A549 (cell line): ENCODE results near the gene PGBD5. TPM values are rescaled to one million over a fixed set of nuclear protein-coding genes. Genes with fewer than 3 reads are reported as not detected.
A peak's percentile ranks its signal among the peaks of the same experiment; 100 is the strongest.

Source experiments
- ATAC-seq, 2 experiments: fragments of 200-7000 bp in 1 of 2; fragments of >200 bp in 1 of 2; cut with Nextera tagmentation in 1 of 2; cut with Tn5 transposase in 1 of 2; 3 replicates each; pipeline versions ENCODE4 v1.8.0 to v1.9.1; 2018 to 2020; ENCODE audit warnings: mild to moderate bottlenecking in 1 of 2, moderate library complexity in 1 of 2
- CTCF ChIA-PET: fragments of 300-600 bp; sonication (Branson Sonifier 250); formaldehyde crosslinking; extraction: SDS; loops from one replicate; lab custom pipeline; 2021; ENCODE audit warnings: antibody characterized with exemption, inconsistent platforms; lab: Yijun Ruan, JAX
- POLR2A ChIA-PET: fragments of 350-600 bp; formaldehyde crosslinking; extraction: SDS; loops from one replicate; lab custom pipeline; 2021; ENCODE audit warnings: antibody characterized with exemption, inconsistent platforms; lab: Yijun Ruan, JAX
- DNase-seq, 2 experiments: peaks; one replicate each; pipeline versions ENCODE4 v3.0.0 to v3.0.0-alpha.2; 2011 to 2016; ENCODE audit warnings: low read depth in 1 of 2, low spot score in 1 of 2
- FAIRE-seq: peaks from 2 replicates; lab custom pipeline; 2011; peaks lifted over from hg19 to GRCh38; lab: Jason Lieb, UNC
- H3K27ac ChIP-seq, 2 experiments: fragments of >200 bp; sonication (Bioruptor Twin); formaldehyde crosslinking; 3 replicates each; pipeline ENCODE4 v1.5.1; 2016 to 2017
- H3K4me1 ChIP-seq: fragments of >200 bp; sonication (Bioruptor Twin); formaldehyde crosslinking; 3 replicates; pipeline ENCODE4 v1.6.1; 2016
- H3K4me2 ChIP-seq: fragments of >200 bp; sonication (Bioruptor Twin); formaldehyde crosslinking; 3 replicates; pipeline ENCODE4 v1.6.1; 2016
- H3K4me3 ChIP-seq: fragments of >200 bp; sonication (Bioruptor Twin); formaldehyde crosslinking; 3 replicates; pipeline ENCODE4 v1.5.1; 2016
- H3K9me3 ChIP-seq: fragments of >200 bp; sonication (Bioruptor Twin); formaldehyde crosslinking; 3 replicates; pipeline ENCODE4 v1.6.1; 2016
- CHD2 ChIP-seq: fragments of 150-350 bp; IDR thresholded peaks from 2 replicates; pipeline ENCODE4 v1.6.1; 2014; ENCODE audit warnings: low read length; ENCODE audit not compliant: partially characterized antibody
- CHD4 ChIP-seq: fragments of 200-600 bp; sonication (generic); IDR thresholded peaks from 2 replicates; pipeline ENCODE4 v1.6.1; 2016; ENCODE audit warnings: antibody characterized with exemption, mild to moderate bottlenecking, borderline replicate concordance
- CTCF ChIP-seq: fragments of >200 bp; sonication (Bioruptor Twin); formaldehyde crosslinking; IDR thresholded peaks from 3 replicates; pipeline ENCODE4 v1.5.1; 2016
- EHF ChIP-seq: fragments of 250-450 bp; sonication (Bioruptor Pico); IDR thresholded peaks from 2 replicates; pipeline ENCODE4 v1.5.0; 2020; ENCODE audit warnings: mild to moderate bottlenecking
- EHMT2 ChIP-seq: fragments of 200-600 bp; sonication (generic); IDR thresholded peaks from 2 replicates; pipeline ENCODE4 v1.6.1; 2016; ENCODE audit warnings: antibody characterized with exemption, low read depth, mild to moderate bottlenecking, moderate library complexity
- ESRRA ChIP-seq: fragments of 150-350 bp; IDR thresholded peaks from 2 replicates; pipeline ENCODE4 v1.6.1; 2014; ENCODE audit warnings: mild to moderate bottlenecking, low read length, borderline replicate concordance
- GATA3 ChIP-seq: IDR thresholded peaks from 2 replicates; pipeline ENCODE4 v1.6.1; 2012; ENCODE audit warnings: borderline replicate concordance
- HOXB5 ChIP-seq: fragments of 250-450 bp; sonication (Bioruptor Pico); IDR thresholded peaks from 2 replicates; pipeline ENCODE4 v1.5.0; 2020; ENCODE audit warnings: mild to moderate bottlenecking, moderate library complexity
- MAFK ChIP-seq: fragments of 450-650 bp; IDR thresholded peaks from 2 replicates; pipeline ENCODE4 v1.6.1; 2014; ENCODE audit not compliant: partially characterized antibody
- MYC ChIP-seq: IDR thresholded peaks from 2 replicates; pipeline ENCODE4 v1.6.1; 2012; ENCODE audit warnings: mild to moderate bottlenecking, inconsistent platforms, low read length, improper control_type of control experiment, borderline replicate concordance
- NFE2L2 ChIP-seq: fragments of 150-350 bp; conservative IDR thresholded peaks from 2 replicates; pipeline ENCODE4 v1.6.1; 2014; ENCODE audit warnings: low read length
- RAD21 ChIP-seq, 2 experiments: fragments of >200 bp in 1 of 2; sonication (Bioruptor Twin) in 1 of 2; formaldehyde crosslinking in 1 of 2; IDR thresholded peaks in 1 of 2; conservative IDR thresholded peaks in 1 of 2; 2 replicates in 1 of 2; 3 replicates in 1 of 2; pipeline ENCODE4 v1.6.1; 2012 to 2018; ENCODE audit warnings: inconsistent platforms in 1 of 2
- REST ChIP-seq: fragments of 200-600 bp; sonication (generic); IDR thresholded peaks from 2 replicates; pipeline ENCODE4 v1.6.1; 2016; ENCODE audit warnings: antibody characterized with exemption, mild to moderate bottlenecking, moderate library complexity
- RFX5 ChIP-seq: fragments of 450-650 bp; IDR thresholded peaks from 2 replicates; pipeline ENCODE4 v1.7.1; 2014; ENCODE audit warnings: antibody characterized with exemption, mild to moderate bottlenecking, moderate library complexity
- SMC3 ChIP-seq: fragments of >200 bp; sonication (Bioruptor Twin); formaldehyde crosslinking; IDR thresholded peaks from 3 replicates; pipeline ENCODE4 v1.6.1; 2018; ENCODE audit warnings: inconsistent platforms
- TFCP2L1 ChIP-seq: fragments of 250-450 bp; sonication (Bioruptor Pico); IDR thresholded peaks from 2 replicates; pipeline ENCODE4 v1.5.0; 2021; ENCODE audit warnings: mild to moderate bottlenecking
- TP53 ChIP-seq: fragments of 250-450 bp; sonication (Bioruptor Pico); IDR thresholded peaks from 2 replicates; pipeline ENCODE4 v1.5.0; 2021; ENCODE audit warnings: mild to moderate bottlenecking, moderate library complexity
- USF2 ChIP-seq: fragments of 450-650 bp; IDR thresholded peaks from 2 replicates; pipeline ENCODE4 v1.6.1; 2014; ENCODE audit warnings: antibody characterized with exemption
- WGBS: methylation state at CpG from one replicate; pipeline ENCODE4 v1.1.6; 2017; ENCODE audit errors: missing lambda C conversion rate; 5-methylcytosine and 5-hydroxymethylcytosine counted together
- polyA plus RNA-seq, 4 experiments: library from polyadenylated mRNA; depleted of rRNA in 3 of 4; stranded (reverse); fragments of >200 nt; fragmentation: RNase III in 1 of 4; extraction: RNeasy Plus Mini Kit Qiagen cat#74134 plus additional on column Dnase treatment in 1 of 4; gene quantifications; 2 replicates in 3 of 4; 3 replicates in 1 of 4; pipeline ENCODE4 v1.2.3, GENCODE V29; 2011 to 2017
- TF ChIP-seq, protein P1 (sequence below): IDR thresholded peaks from 2 replicates; pipeline ENCODE4 v1.6.1; 2012; ENCODE audit warnings: low read depth, borderline replicate concordance
- TF ChIP-seq, protein P2 (sequence below): fragments of 250-450 bp; sonication (Bioruptor Pico); IDR thresholded peaks from 2 replicates; pipeline ENCODE4 v1.5.0; 2020; ENCODE audit warnings: low read depth, mild to moderate bottlenecking, moderate library complexity

Gene PGBD5
- polyA plus RNA-seq, 2 of the 4 experiments (the other 2 are of a cell fraction): 0.04 to 0.66 TPM

- DNase-seq (peak; percentile 71 to 93), ATAC-seq (peak; percentile 77 to 89), FAIRE-seq (no peak)
- Histone ChIP-seq H3K4me2 (no peak overlapping the region), H3K4me3 (no peak overlapping the region), H3K9me3 (no peaks in the 10 kb centered on the region), H3K27ac (0 out of 6 replicates have a peak overlapping the region, but pooled peaks of 1 of the 2 experiments have one; percentile 37), H3K4me1 (peaks cover 16% of the 10 kb centered on the region)
- 33% methylated on average over 14 of the region's 14 CpGs for WGBS
- TF ChIP-seq RAD21 (conservative IDR thresholded peaks at IDR 0.05 in 1 of 2, IDR thresholded peaks at IDR 0.05 in 1 of 2): peak; percentile 97 to 99
- peak; percentile 91 for TF ChIP-seq SMC3
- TF ChIP-seq CTCF: peak; percentile 94
- TF ChIP-seq EHMT2: no peak
- POLR2A ChIA-PET: interaction anchor here (1.0 kb wide), 1 partner anchor 752 kb away, joined by 3 read pairs; the partner anchor contains the start of gene ABCB10
- CTCF ChIA-PET: interaction anchor here (0.6 to 3.0 kb wide), 27 partner anchors 8 to 673 kb away, joined by 3 to 16 read pairs (median 4); no protein-coding TSS in a partner anchor
These were observed 115.6 kb downstream of the PGBD5 start for GRCh38 chr1:230310381-230311163.

DNA sequence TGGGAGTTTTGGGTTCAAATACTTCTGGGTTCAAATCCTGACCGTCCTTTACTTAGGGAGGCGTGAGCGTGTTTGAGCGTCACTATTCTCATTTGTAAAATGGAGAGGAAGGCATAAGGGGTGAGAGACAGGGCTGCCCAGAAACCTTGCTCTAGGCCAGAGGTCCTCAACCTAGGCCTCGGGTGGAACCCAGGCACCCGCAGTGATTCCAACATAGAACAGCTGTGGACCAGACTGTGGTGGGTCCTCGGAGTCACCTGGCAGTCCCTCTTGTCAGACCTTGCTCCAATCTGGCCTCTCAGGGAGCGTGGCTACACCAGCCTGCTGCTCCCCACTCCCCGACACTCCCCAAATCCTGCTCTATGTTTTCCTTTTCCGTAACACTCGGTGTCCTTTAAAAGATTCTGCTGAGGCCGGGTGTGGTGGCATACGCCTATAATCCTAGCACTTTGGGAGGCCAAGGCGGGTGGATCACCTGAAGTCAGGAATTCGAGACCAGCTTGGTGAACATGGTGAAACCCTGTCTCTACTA, 116.4 kb downstream of the PGBD5 start:
- ChIA-PET CTCF (interaction anchor here (0.6 to 3.0 kb wide), 20 partner anchors 9 to 801 kb away, joined by 3 to 16 read pairs (median 3); partner anchors contain the start of gene NUP133), POLR2A (interaction anchor here (1.0 kb wide), 1 partner anchor 751 kb away, joined by 3 read pairs; the partner anchor contains the start of gene ABCB10)
- no peaks in the 10 kb centered on the region for H3K9me3 ChIP-seq
- TF ChIP-seq TP53 (CRISPR knock-in tag): no peak
- TF ChIP-seq, protein P1, sequence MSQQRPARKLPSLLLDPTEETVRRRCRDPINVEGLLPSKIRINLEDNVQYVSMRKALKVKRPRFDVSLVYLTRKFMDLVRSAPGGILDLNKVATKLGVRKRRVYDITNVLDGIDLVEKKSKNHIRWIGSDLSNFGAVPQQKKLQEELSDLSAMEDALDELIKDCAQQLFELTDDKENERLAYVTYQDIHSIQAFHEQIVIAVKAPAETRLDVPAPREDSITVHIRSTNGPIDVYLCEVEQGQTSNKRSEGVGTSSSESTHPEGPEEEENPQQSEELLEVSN: no peak
- TF ChIP-seq GATA3: no peak
- no peak for TF ChIP-seq RFX5
- TF ChIP-seq MYC: no peak
- no peak for TF ChIP-seq ESRRA
- TF ChIP-seq HOXB5: no peak
- TF ChIP-seq TFCP2L1 (CRISPR knock-in tag): no peak
- TF ChIP-seq SMC3: no peak
- TF ChIP-seq CHD2: no peak
- no peak for TF ChIP-seq NFE2L2
- TF ChIP-seq MAFK: no peak
- TF ChIP-seq USF2: no peak
- TF ChIP-seq, protein P2, sequence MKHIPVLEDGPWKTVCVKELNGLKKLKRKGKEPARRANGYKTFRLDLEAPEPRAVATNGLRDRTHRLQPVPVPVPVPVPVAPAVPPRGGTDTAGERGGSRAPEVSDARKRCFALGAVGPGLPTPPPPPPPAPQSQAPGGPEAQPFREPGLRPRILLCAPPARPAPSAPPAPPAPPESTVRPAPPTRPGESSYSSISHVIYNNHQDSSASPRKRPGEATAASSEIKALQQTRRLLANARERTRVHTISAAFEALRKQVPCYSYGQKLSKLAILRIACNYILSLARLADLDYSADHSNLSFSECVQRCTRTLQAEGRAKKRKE (CRISPR knock-in tag): no peak
- TF ChIP-seq EHF (CRISPR knock-in tag): no peak
- TF ChIP-seq CHD4: no peak
- no peak for TF ChIP-seq REST
- FAIRE-seq (no peak), DNase-seq (no peak), ATAC-seq (no peak)
- WGBS: 79% methylated on average over 15 of the region's 15 CpGs
- no peak overlapping the region for H3K4me2 ChIP-seq
- H3K27ac ChIP-seq: no peak overlapping the region
- peaks cover 16% of the 10 kb centered on the region for H3K4me1 ChIP-seq
- H3K4me3 ChIP-seq: no peak overlapping the region
